ENCODE measurements around the gene ZFYVE9. TPM values are rescaled to one million over a fixed set of nuclear protein-coding genes. Genes with fewer than 3 reads are reported as not detected.

The ZFYVE9 gene
- total and polyA plus RNA-seq, 2 of the 13 experiments (the other 11 are each of a cell fraction or from before 2014, with no cell fraction given), result 9.2 to 19.8 TPM

DNA sequence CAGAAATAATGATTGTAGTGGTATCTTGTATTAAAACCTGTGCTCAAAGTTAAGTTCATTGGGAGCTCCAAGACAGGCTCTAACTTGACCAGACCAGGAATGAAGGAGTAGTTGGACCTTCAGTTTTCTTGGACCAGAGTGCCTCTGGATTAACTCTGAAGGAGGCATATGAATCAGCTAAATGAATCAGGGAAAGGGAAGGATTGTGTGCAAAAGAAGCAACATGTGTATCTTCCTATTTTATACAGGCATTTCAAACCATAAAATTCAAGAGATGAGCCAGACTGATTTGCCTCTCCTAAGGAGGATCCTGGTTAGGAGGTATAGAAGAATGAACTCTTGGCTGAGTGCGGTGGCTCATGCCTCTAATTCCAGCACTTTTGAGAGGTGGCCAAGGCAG, 152.7 kb downstream of the ZFYVE9 start (continued):
- TF ChIP-seq LCORL (IDR thresholded peaks at IDR 0.05), result no peak
- TF ChIP-seq LCORL (CRISPR knock-in tag; IDR thresholded peaks at IDR 0.05), result no peak
- TF ChIP-seq CBX5 (CRISPR knock-in tag; IDR thresholded peaks at IDR 0.05; ENCODE audit: borderline replicate concordance), result no peak
- TF ChIP-seq ZEB1 (IDR thresholded peaks at IDR 0.05; ENCODE audit: insufficient replicate concordance, low read depth), result no peak
- TF ChIP-seq, protein P1, sequence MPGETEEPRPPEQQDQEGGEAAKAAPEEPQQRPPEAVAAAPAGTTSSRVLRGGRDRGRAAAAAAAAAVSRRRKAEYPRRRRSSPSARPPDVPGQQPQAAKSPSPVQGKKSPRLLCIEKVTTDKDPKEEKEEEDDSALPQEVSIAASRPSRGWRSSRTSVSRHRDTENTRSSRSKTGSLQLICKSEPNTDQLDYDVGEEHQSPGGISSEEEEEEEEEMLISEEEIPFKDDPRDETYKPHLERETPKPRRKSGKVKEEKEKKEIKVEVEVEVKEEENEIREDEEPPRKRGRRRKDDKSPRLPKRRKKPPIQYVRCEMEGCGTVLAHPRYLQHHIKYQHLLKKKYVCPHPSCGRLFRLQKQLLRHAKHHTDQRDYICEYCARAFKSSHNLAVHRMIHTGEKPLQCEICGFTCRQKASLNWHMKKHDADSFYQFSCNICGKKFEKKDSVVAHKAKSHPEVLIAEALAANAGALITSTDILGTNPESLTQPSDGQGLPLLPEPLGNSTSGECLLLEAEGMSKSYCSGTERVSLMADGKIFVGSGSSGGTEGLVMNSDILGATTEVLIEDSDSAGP (CRISPR knock-in tag; IDR thresholded peaks at IDR 0.05; ENCODE audit: borderline replicate concordance), result no peak
- TF ChIP-seq, protein P2, sequence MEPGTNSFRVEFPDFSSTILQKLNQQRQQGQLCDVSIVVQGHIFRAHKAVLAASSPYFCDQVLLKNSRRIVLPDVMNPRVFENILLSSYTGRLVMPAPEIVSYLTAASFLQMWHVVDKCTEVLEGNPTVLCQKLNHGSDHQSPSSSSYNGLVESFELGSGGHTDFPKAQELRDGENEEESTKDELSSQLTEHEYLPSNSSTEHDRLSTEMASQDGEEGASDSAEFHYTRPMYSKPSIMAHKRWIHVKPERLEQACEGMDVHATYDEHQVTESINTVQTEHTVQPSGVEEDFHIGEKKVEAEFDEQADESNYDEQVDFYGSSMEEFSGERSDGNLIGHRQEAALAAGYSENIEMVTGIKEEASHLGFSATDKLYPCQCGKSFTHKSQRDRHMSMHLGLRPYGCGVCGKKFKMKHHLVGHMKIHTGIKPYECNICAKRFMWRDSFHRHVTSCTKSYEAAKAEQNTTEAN (CRISPR knock-in tag; conservative IDR thresholded peaks at IDR 0.05), result no peak
- TF ChIP-seq, protein P3, sequence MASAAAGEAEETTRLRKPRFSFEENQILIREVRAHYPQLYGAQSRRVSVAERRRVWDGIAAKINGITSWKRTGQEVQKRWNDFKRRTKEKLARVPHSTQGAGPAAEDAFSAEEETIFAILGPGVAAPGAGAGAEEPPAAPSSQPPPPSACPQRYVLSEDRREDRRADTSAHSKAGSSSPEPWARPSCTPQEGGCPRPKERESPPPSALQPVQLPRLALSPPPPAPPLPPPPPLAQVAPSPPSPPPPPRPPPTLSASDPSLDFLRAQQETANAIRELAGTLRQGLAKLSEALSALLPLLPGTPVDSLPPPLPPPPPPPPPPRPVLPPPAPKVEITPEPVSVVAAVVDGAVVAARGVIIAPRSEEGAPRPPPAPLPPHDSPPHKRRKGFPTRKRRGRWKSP (CRISPR knock-in tag; IDR thresholded peaks at IDR 0.05), result no peak
- no peak for TF ChIP-seq ZNF251 (CRISPR knock-in tag; IDR thresholded peaks at IDR 0.05)
- TF ChIP-seq ZFYVE20 (CRISPR knock-in tag; IDR thresholded peaks at IDR 0.05; ENCODE audit: borderline replicate concordance, low read depth), result no peak

DNA sequence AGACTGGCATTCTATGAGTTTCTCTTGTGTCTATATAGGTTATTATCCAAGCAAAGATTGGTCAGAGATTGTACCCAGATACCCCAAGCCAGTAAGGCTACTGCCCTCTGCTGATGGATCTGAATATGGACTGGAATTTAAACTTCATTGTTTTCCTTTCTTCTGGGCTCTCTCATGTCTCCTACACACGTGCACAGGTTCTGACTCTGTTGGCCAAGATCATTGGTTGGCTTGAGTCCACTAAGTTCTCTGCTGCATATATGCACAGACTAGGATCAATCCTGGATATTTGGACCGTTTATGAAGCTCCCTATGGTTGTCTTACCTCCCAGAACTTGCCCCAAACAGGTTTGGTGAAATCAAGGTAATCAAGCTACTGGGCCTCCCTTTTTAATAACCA, 154.5 kb downstream of the ZFYVE9 start:
- FAIRE-seq (peak; percentile 74), ATAC-seq (peak; percentile 86), DNase-seq (ENCODE audit: low spot score) (peak; percentile 66)
- Histone ChIP-seq H3K27me3 (ENCODE audit: control insufficient read depth in 1 of 2, insufficient read depth in 2 of 2, low read length in 2 of 2) (no peaks in the 10 kb centered on the region; a peak in 1 of 5 replicates), H3K9me3 (ENCODE audit: low read length) (no peaks in the 10 kb centered on the region), H3K9ac (ENCODE audit: insufficient read depth, low read depth, low read length) (no peak overlapping the region), H3K4me1 (ENCODE audit: insufficient read depth, low read length) (peaks cover 10% of the 10 kb centered on the region), H3K27ac (ENCODE audit: extremely low read length, insufficient read depth, low read length) (no peak overlapping the region), H3K4me3 (replicated peaks in 1 of 3; ENCODE audit: insufficient read depth in 1 of 3, low read depth in 2 of 3, low read length in 3 of 3) (no peak overlapping the region), H3K79me2 (ENCODE audit: insufficient read depth, low read length) (no peaks in the 10 kb centered on the region), H3K4me2 (ENCODE audit: low read depth, low read length) (no peak overlapping the region), H4K20me1 (ENCODE audit: insufficient read depth, low read length) (no peaks in the 10 kb centered on the region), H3K36me3 (replicated peaks in 1 of 2; ENCODE audit: control insufficient read depth in 1 of 2, insufficient read depth in 2 of 2, low read length in 2 of 2) (peaks cover 3% of the 10 kb centered on the region in 2 experiments; a peak in 2 of 5 replicates), H2AFZ (ENCODE audit: low read length) (no peak overlapping the region)
- intact Hi-C loops (cut with micrococcal nuclease; ENCODE audit: unreplicated experiment) (loop anchor here (1.0 to 2.0 kb wide), 2 partner anchors 154 to 169 kb away; partner anchors contain the start of gene ZFYVE9), in situ Hi-C loops (cut with HindIII; ENCODE audit: extremely low pct_ligation_motif_present, low pct_unique_long_range_greater_than_20kb) (no loop called here)
- no TSS peak for BruUV-seq (replicated peaks)
- POLR2A ChIA-PET, result no interaction called here
- WGBS (ENCODE audit: low lambda C conversion rate), result 21% methylated on average over 2 of the region's 2 CpGs
- CTCF ChIA-PET (ENCODE audit: low intra/inter-chr PET ratio, low total read pairs), result interaction anchor here (1.9 to 2.1 kb wide), 2 partner anchors 155 to 169 kb away, joined by 16 to 18 read pairs; partner anchors contain the start of gene ZFYVE9
- TF ChIP-seq, protein P4, sequence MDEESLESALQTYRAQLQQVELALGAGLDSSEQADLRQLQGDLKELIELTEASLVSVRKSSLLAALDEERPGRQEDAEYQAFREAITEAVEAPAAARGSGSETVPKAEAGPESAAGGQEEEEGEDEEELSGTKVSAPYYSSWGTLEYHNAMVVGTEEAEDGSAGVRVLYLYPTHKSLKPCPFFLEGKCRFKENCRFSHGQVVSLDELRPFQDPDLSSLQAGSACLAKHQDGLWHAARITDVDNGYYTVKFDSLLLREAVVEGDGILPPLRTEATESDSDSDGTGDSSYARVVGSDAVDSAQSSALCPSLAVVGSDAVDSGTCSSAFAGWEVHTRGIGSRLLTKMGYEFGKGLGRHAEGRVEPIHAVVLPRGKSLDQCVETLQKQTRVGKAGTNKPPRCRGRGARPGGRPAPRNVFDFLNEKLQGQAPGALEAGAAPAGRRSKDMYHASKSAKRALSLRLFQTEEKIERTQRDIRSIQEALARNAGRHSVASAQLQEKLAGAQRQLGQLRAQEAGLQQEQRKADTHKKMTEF (CRISPR knock-in tag; IDR thresholded peaks at IDR 0.05), result 0 out of 2 replicates have a peak, but pooled peaks have one; percentile 28
- 0 out of 2 replicates have a peak, but pooled peaks have one; percentile 17 for TF ChIP-seq ZKSCAN8 (CRISPR knock-in tag; IDR thresholded peaks at IDR 0.05; ENCODE audit: borderline replicate concordance)
- TF ChIP-seq, protein P5, sequence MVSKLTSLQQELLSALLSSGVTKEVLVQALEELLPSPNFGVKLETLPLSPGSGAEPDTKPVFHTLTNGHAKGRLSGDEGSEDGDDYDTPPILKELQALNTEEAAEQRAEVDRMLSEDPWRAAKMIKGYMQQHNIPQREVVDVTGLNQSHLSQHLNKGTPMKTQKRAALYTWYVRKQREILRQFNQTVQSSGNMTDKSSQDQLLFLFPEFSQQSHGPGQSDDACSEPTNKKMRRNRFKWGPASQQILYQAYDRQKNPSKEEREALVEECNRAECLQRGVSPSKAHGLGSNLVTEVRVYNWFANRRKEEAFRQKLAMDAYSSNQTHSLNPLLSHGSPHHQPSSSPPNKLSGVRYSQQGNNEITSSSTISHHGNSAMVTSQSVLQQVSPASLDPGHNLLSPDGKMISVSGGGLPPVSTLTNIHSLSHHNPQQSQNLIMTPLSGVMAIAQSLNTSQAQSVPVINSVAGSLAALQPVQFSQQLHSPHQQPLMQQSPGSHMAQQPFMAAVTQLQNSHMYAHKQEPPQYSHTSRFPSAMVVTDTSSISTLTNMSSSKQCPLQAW (CRISPR knock-in tag; IDR thresholded peaks at IDR 0.05), result 0 out of 2 replicates have a peak, but pooled peaks have one; percentile 18
- TF ChIP-seq, protein P6, sequence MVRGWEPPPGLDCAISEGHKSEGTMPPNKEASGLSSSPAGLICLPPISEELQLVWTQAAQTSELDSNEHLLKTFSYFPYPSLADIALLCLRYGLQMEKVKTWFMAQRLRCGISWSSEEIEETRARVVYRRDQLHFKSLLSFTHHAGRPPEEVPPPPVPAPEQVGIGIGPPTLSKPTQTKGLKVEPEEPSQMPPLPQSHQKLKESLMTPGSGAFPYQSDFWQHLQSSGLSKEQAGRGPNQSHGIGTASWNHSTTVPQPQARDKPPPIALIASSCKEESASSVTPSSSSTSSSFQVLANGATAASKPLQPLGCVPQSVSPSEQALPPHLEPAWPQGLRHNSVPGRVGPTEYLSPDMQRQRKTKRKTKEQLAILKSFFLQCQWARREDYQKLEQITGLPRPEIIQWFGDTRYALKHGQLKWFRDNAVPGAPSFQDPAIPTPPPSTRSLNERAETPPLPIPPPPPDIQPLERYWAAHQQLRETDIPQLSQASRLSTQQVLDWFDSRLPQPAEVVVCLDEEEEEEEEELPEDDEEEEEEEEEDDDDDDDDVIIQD (CRISPR knock-in tag; IDR thresholded peaks at IDR 0.05; ENCODE audit: low read depth), result 0 out of 2 replicates have a peak, but pooled peaks have one; percentile 29
- TF ChIP-seq SMC3 (IDR thresholded peaks at IDR 0.05; ENCODE audit: low read length), result peak; percentile 88

Data from HepG2 (cell line).